NCI-H510A treated with DMSO at 0.1 percent for 48 hours (cell line): ENCODE data around the gene RPUSD1.
"Not testable (repeated sequence)": the region's sequence is repeated elsewhere in the genome, so short reads cannot be mapped to it uniquely, and the experiment has no call there.

Experiments
- DNase-seq: peaks from one replicate; lab custom pipeline; 2025; lab: John Stamatoyannopoulos, UW

Gene RPUSD1

DNA sequence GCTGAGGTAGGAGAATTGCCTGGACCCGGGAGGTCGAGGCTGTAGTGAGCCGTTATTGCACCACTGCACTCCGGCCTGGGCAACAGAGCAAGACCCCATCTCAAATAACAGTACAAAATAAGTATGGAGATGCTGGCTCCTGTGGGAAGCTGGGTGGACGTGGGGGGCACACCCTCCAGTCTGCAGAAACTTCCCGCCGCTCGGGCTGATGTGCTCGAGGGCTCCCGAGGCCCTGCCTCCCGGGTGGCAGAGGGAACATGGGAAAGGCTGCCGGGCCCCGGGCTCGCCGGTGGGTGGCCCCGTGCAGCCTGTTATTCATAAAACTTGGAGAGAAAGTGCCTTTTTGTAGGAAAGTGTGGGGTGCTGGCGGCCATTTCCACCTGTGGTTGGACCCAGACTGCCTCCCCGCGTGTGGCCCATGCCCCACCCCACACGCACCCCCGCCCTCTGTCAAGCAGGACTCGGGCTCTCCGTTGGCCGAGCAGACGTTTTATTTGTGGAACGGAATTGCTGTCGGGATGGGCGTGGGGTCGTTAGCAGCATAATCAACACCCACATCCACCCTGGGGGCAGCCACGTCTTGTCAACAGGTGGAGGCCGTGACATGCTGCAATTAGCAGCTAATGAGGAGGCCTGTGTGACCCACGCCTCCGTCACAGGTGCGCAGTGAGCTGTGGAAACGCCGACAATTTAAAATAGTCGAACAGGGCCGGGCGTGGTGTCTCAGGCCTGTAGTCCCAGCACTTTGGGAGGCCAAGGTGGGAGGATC lies 40.0 kb downstream of the RPUSD1 start:
- no peak for DNase-seq

DNA sequence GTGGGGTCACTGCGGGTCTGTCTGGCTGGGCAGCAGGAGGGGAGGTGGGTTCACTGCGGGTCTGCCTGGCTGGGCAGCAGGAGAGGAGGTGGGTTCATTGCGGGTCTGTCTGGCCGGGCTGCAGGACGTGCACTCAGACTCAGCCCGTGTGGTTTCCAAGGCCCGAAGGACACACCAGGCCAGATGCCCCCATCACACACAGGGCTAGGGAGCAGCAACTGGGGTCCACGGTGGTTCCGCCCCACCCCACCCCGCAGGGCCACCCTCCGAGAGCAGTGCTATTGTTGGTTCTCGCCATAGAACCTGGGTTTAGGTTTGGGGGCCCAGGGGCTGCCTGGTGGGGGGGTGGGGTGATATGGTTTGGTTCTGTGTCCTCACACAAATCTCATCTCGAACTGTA lies 41.5 kb downstream of the RPUSD1 start:
- DNase-seq: no peak

DNA sequence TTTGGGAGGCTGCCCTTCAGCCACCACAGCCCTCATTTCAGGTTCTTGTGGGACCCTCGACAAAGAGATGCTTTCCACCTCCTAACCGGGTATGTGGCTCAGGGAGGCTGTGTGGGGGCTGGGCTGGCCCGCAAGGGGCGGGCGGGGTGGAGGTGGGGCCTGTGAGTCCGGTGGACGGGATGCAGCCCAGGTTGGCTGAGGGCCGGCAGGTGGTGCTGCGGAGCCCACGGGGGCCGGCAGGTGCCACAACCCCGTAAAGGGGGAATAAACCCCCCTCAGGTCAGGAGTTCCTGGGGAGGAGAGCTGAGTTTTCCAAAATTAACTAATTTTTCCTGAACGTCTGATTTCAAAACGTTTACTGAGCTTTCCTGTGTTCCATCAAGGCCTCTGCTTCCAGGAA lies 42.4 kb downstream of the RPUSD1 start:
- DNase-seq: peak; percentile 6

DNA sequence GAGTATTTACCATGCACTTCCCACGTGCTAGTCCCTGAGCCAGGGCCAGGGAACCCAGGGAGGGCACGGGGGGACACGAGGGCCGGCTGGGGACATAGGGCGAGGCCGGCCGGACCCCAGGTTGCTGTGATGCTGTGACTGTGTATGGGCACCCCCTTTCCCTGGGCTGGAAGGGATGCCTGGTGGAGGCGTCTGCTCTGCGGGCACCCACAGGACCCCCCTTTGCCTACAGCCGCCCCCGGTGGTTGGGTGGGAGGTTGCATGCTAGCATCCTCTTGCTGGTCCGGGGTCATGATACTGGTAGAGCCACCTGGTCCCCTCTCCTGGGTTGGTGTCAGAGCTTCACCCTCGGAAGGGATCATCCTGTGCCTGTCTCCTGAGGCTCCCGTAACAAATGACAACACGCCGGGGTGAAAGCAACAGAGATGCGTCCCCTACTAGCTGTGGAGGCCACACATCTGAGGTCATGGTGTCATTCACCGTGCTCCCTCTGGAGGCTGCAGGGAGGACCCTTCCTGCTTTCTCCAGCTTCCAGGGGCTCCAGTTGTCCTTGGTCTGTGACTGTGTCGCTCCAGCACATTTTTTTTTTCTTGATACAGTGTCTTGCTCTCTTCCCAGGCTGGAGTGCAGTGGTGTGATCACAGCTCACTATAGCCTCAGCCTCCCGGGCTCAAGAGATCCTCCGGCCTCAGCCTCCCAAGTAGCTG lies 44.2 kb downstream of the RPUSD1 start:
- DNase-seq: no peak

DNA sequence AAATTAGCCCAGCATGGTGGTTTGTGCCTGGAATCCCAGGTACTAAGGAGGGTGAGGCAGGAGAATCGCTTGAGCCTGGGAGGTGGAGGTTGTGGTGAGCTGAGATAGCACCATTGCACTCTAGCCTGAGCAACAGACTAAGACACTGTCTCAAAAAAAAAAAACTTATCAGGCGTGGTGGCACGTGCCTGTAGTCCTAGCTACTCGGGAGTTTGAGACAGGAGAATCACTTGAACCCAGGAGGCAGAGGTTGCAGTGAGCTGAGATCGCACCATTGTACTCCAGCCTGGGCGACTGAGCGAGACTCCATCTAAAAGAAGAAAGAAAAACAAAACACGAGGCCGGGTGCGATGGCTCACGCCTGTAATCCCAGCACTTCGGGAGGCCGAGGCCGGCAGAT lies 45.3 kb downstream of the RPUSD1 start:
- DNase-seq: not testable (repeated sequence)

DNA sequence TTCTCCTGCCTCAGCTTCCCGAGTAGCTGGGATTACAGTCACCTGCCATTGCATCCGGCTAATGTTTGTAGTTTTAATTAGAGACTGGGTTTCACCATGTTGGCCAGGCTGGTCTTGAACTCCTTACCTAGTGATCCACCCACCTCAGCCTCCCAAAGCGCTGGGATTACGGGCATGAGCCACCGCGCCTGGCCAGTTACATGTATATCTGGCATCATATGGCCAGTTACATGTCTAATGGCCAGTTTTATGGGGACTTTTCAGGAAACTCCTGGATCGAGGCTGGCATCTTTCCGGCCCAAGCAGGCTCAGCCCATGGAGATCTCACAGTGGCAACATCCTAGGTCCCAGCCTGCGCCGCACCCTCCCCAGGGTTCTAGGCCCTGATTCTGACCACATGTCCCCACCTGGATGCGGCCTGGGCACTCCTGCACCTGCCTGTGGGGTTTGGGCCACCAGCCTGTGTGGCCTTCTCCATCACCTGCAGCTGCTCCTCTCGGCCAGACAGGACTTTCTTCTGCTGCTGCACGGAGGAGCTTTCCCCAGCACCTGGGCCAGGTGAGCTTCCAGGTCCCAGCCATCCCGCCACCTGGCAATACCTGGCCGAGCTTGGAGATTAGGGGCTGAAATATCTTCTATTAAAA lies 46.1 kb downstream of the RPUSD1 start:
- DNase-seq: no peak

DNA sequence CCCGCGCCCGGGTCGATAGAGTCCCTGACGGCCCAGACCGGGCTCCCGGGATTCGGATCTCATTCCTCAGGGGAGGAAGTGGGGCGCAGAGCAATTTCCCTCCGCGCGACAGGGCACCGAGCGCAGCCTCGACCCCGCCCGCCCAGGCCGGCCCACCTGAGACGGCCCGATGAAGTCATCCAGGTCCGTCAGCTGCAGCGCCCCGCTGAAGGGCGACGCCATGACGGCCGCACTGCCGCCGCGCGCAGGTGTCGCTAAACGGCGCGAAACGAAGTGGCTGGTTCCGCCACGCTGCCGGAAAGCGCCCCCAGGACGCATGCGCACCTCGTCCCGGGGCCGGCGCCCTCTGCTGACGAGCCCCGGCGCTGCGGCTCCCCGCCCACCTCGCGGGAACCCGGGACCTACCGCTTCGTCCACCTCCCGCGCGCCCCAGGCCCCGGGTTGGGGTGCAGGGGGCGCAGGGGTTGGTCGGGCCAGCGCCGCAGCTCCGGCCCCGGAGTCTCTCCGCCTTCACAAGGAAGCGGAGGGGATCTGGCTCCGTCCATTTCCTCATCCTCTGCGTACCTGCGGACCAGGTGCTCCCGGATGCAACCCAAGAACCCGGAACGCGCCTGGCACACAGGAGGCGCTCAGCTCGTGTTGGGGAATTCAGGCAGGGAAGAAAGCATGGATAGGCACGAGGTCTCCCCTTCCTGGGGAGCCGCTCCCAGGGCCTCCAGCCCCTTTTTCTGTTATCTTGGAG lies 47.2 kb downstream of the RPUSD1 start, which contains the start of gene CIAO3:
Gene CIAO3, minus strand, starts transcription at position 234 of the 742 bp plus-strand sequence. Its CDS starts 12 bp downstream, at position 222.
- peak; percentile 45 for DNase-seq

DNA sequence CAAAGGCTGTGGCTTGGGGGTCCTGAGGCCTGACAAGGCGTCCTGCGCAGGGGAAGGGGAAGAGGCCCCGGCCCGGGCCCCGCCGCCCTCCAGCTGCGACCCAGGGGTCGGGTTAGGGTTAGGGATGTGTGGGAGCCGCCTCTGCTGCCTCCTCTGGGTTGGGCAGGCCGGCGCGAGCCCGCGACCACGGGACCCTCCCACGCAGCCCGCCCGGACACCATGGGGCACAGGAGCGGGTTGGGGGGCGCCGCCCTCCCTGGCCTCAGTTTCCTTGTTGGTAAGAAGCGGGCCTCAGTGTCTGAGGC lies 47.8 kb downstream of the RPUSD1 start:
- no peak for DNase-seq

DNA sequence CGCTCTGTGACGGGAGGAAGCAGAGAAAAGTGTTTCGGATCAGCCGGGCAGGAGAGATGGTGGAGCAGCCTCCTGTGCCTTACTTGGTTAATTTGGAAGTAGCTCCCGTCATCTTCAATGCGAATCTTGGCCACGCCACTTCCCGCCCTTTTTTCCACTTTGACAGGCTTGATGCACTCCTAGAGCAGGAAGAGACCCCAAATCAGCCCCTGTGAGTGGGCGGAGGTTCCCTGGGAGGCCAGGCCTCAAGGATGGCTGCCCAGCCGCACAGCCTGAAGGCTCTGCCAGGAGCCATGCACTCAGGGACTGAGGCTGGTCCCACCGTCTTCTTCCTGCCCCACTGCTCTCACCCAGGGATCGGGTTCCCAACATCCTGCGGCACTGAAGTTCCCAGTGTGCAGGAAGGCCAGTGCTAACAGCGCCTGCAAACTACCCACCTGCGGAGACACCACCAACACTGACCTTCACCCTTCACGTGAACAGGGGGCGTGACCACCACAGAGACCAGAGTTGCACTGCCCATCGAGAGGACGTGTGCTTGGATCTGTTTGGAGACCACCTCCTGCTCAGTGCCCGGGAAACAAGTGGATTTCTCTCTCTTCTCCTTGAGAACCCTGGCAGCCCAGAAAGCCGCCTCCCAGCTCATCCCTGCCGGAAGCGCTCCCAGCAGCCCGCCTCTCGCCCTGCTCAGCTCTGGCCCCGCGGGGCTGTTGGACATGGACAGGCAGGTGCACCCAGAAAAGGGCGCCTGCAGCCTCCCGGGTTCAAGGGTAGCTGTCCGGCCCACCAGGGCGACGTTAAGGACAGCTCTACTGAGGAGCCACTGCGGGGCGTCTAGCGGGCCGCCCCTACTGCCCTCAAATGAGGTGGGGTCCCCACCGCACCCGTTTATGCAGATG lies 48.4 kb downstream of the RPUSD1 start:
- DNase-seq: no peak

DNA sequence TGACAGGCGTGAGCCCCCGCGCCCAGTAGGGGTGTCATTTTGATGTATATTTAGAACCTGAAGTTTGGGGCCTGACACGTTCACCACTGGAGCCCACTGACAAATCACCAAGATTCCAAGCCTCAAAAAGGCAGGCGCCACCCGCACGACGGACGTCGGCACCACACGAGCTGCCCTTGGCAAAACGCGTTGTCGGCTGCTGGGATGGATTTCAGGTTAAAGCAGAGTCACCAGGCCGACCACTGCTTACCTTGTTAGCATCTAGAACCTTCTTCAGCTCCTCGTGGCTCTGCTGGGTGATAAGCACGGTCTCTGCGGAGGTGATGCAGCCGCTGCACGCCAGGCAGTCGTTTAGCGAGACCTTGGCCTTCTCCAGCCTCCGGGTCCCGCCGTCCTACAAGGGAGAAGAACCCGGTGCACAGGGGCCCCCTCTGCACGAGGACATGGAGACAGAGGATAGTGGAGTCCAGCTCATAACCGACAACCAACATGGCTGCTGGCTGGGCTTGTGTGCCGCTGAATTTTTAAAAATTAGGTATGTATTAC lies 51.2 kb downstream of the RPUSD1 start:
- DNase-seq: no peak

DNA sequence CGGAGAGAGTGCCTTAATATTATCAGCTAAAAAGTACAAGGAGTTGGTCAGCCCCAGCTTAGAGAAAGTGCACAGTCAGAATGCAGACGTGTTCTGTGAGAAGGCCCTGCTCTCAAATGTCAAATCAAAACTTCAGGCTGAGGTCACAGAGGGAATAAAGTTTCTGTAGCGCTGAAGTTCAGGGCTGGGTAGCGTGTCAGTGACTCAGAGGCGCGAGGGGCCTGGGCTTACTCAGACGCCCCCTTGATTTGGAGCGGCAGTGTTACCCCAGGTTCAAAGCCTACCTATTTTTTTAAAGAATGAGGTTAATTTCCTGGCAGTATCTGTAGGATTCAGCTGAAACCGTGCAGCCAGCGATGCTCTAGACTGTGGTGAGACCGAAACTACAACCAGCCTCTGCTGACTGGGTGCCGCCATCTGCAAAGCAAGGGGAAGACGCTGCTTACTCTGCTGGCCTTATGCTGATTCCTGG lies 52.2 kb downstream of the RPUSD1 start:
- no peak for DNase-seq

DNA sequence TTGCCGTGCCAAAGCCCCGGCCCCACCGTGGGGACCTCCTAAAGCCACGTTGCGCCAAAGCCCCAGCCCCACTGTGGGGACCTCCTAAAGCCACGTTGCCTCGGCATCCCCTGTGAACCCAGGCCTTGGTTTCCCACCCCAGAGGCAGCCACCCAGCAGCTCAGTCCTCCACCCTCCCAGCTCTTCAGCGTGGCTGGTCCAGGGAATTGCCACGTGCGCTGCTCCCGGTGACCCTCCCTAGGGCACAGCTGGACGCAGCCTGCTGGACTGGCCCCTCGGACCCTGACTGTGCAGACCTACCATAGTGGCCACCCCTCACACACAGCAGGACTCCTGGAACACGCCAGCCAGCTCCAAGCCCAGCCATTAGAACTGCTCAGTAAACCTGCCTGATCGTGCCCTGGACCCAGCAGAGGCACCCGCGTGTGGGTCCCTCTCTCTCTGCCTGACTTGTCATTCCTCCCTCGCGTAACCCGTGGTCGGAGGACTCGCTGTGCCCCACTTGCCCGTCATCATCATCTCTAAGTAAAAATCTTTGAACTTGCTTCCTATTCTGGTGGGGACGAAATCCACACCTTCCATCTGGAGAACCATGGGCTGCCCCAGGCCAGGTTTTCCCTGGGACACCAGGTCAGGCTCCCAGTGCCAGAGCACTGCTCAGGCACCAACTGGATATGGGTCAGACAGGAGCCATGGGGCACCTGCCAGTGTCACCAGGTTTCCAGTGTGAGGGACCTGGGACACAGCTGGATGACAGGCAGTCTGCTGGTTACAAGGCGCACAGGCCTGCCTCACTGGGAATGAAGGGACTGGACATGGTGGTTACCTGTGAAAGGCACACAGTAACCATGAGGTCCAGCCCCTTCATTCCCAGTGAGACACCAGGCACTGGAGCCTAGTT lies 53.0 kb downstream of the RPUSD1 start:
- no peak for DNase-seq
